Measurements from ENCODE around the gene RSPH10B2. TPM values are rescaled to one million over a fixed set of nuclear protein-coding genes. Genes with fewer than 3 reads are reported as not detected.
"Not testable (repeated sequence)": the region's sequence is repeated elsewhere in the genome, so short reads cannot be mapped to it uniquely, and the experiment has no call there.

The RSPH10B2 gene
- total RNA-seq, 1 experiment from 2014 or later, result not detected

DNA sequence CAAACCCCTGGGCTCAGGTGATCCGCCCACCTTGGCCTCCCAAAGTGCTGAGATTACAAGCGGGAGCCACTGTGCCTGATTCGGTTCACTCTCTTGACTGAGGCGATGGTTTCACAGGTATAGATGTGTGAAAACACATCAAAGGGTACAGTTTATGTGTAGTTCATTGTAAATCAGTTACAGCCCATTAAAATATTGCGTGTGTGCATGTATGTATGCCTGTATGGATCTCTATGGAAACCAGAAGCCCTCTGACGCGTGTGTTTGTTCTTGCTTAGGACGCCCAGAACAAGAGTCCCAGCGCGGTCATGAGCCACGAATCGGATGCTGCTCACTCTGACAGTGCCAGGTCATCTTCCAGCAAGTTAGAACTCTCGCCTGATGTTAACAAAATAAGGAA lies 35.5 kb downstream of the RSPH10B2 start:
- CTCF ChIA-PET; intact Hi-C loops (cut with micrococcal nuclease); H3K9me3 Mint-ChIP-seq (ENCODE audit: unreplicated experiment); H3K27ac Mint-ChIP-seq (ENCODE audit: low read depth, unreplicated experiment); POLR2A ChIA-PET; BruUV-seq (replicated peaks); H3K4me1 Mint-ChIP-seq (ENCODE audit: insufficient read depth, unreplicated experiment); H3K4me3 Mint-ChIP-seq (ENCODE audit: unreplicated experiment); DNase-seq (ENCODE audit: unreplicated experiment); H3K27me3 Mint-ChIP-seq (ENCODE audit: insufficient read depth, unreplicated experiment); H3K36me3 Mint-ChIP-seq (ENCODE audit: insufficient read depth, unreplicated experiment): not testable (repeated sequence)

DNA sequence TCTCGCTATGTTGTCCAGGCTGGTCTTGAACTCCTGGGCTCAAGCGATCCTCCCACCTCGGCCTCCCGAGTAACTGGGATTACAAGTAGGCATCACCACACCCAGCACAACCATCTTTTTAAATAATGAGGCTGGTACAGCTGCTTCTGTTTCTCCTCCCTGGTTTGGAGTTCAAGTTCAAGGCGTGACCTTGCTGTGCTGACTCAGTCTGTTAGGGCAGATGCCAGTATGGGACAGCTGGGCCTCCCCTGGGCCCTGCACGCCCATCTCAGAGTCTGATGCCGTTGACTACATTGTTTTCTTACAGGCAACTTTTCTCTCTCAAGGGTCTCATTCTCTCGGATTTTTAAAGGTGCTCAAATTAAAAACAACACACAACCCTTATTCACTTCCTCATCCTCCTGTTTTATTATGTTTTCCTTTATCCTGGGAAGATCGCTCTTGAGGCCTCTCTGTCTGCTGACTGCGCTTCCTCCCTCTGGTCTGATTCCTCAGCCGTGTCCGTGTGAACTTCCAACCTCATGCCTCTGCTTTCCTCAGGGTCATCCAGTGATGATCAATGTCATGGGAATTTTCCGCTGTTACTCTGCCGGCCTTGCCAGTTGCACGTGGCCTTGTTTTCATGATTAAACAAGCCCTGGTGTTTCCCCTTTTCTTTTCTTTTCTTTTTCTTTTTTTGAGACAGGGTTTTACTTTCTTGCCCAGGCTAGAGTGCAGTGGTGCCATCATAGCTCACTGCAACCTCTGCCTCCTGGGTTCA lies 38.4 kb downstream of the RSPH10B2 start:
- H3K27ac Mint-ChIP-seq (ENCODE audit: low read depth, unreplicated experiment); H3K36me3 Mint-ChIP-seq (ENCODE audit: insufficient read depth, unreplicated experiment); DNase-seq (ENCODE audit: unreplicated experiment); H3K9me3 Mint-ChIP-seq (ENCODE audit: unreplicated experiment); CTCF ChIA-PET; H3K4me3 Mint-ChIP-seq (ENCODE audit: unreplicated experiment); POLR2A ChIA-PET; intact Hi-C loops (cut with micrococcal nuclease); BruUV-seq (replicated peaks); H3K27me3 Mint-ChIP-seq (ENCODE audit: insufficient read depth, unreplicated experiment); H3K4me1 Mint-ChIP-seq (ENCODE audit: insufficient read depth, unreplicated experiment): not testable (repeated sequence)

- H3K27ac Mint-ChIP-seq (ENCODE audit: low read depth, unreplicated experiment); DNase-seq (ENCODE audit: unreplicated experiment); CTCF ChIA-PET; H3K36me3 Mint-ChIP-seq (ENCODE audit: insufficient read depth, unreplicated experiment); H3K9me3 Mint-ChIP-seq (ENCODE audit: unreplicated experiment); BruUV-seq (replicated peaks); H3K27me3 Mint-ChIP-seq (ENCODE audit: insufficient read depth, unreplicated experiment); POLR2A ChIA-PET; H3K4me1 Mint-ChIP-seq (ENCODE audit: insufficient read depth, unreplicated experiment); intact Hi-C loops (cut with micrococcal nuclease); H3K4me3 Mint-ChIP-seq (ENCODE audit: unreplicated experiment): not testable (repeated sequence)
Measured at GRCh38 chr7:6794276-6794675, 40.4 kb downstream of the RSPH10B2 start.

GRCh38 chr7:6797218-6797617 lies 43.3 kb downstream of the RSPH10B2 start:
- H3K9me3 Mint-ChIP-seq (ENCODE audit: unreplicated experiment); DNase-seq (ENCODE audit: unreplicated experiment); H3K36me3 Mint-ChIP-seq (ENCODE audit: insufficient read depth, unreplicated experiment); H3K4me3 Mint-ChIP-seq (ENCODE audit: unreplicated experiment); CTCF ChIA-PET; POLR2A ChIA-PET; H3K4me1 Mint-ChIP-seq (ENCODE audit: insufficient read depth, unreplicated experiment); H3K27ac Mint-ChIP-seq (ENCODE audit: low read depth, unreplicated experiment); BruUV-seq (replicated peaks); intact Hi-C loops (cut with micrococcal nuclease); H3K27me3 Mint-ChIP-seq (ENCODE audit: insufficient read depth, unreplicated experiment): not testable (repeated sequence)

DNA sequence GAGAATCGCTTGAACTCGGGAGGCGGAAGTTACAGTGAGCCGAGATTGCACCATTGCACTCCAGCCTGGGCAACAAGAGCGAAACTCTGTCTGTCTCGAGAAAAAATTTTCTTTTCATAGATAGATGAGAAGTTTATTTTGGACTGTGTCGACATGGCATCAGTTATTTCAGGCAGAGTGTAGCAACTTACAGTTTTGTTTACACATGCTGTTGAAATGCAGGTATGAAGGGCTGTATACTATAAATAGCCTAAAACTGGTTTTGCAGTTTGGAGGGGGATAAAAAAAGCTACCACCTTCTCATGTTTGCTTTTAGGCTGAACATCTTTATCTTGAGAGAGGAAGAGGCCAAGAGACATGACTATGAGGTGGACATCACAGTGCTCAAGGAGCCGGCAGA lies 44.1 kb downstream of the RSPH10B2 start:
- H3K27me3 Mint-ChIP-seq (ENCODE audit: insufficient read depth, unreplicated experiment); H3K36me3 Mint-ChIP-seq (ENCODE audit: insufficient read depth, unreplicated experiment); DNase-seq (ENCODE audit: unreplicated experiment); intact Hi-C loops (cut with micrococcal nuclease); H3K4me1 Mint-ChIP-seq (ENCODE audit: insufficient read depth, unreplicated experiment); H3K9me3 Mint-ChIP-seq (ENCODE audit: unreplicated experiment); H3K4me3 Mint-ChIP-seq (ENCODE audit: unreplicated experiment); H3K27ac Mint-ChIP-seq (ENCODE audit: low read depth, unreplicated experiment); BruUV-seq (replicated peaks); POLR2A ChIA-PET; CTCF ChIA-PET: not testable (repeated sequence)

GRCh38 chr7:6799887-6800286 lies 46.0 kb downstream of the RSPH10B2 start:
- H3K27me3 Mint-ChIP-seq (ENCODE audit: insufficient read depth, unreplicated experiment); H3K36me3 Mint-ChIP-seq (ENCODE audit: insufficient read depth, unreplicated experiment); intact Hi-C loops (cut with micrococcal nuclease); DNase-seq (ENCODE audit: unreplicated experiment); H3K4me3 Mint-ChIP-seq (ENCODE audit: unreplicated experiment); H3K9me3 Mint-ChIP-seq (ENCODE audit: unreplicated experiment); CTCF ChIA-PET; H3K4me1 Mint-ChIP-seq (ENCODE audit: insufficient read depth, unreplicated experiment); BruUV-seq (replicated peaks); POLR2A ChIA-PET; H3K27ac Mint-ChIP-seq (ENCODE audit: low read depth, unreplicated experiment): not testable (repeated sequence)

DNA sequence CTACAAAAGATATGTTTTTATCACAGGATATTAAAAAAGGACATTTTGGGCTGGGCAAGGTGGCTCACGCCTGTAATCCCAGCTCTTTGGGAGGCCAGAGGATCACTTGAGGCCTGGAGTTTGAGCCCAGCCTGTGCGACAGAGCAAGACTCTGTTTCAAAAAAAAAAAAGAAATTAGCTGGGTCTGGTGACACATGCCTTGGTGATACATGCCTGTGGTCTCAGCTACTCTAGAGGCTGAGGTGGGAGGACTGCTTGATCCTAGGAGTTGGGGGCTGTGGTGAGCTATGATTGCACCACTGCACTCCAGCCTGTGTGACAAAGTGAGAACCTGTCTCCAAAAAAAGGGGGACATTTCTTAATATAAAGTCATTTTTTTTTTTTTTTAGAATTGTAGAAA lies 46.4 kb downstream of the RSPH10B2 start:
- H3K4me3 Mint-ChIP-seq (ENCODE audit: unreplicated experiment); H3K27ac Mint-ChIP-seq (ENCODE audit: low read depth, unreplicated experiment); H3K27me3 Mint-ChIP-seq (ENCODE audit: insufficient read depth, unreplicated experiment); intact Hi-C loops (cut with micrococcal nuclease); CTCF ChIA-PET; H3K9me3 Mint-ChIP-seq (ENCODE audit: unreplicated experiment); BruUV-seq (replicated peaks); POLR2A ChIA-PET; DNase-seq (ENCODE audit: unreplicated experiment); H3K36me3 Mint-ChIP-seq (ENCODE audit: insufficient read depth, unreplicated experiment); H3K4me1 Mint-ChIP-seq (ENCODE audit: insufficient read depth, unreplicated experiment): not testable (repeated sequence)

- H3K4me1 Mint-ChIP-seq (ENCODE audit: insufficient read depth, unreplicated experiment); CTCF ChIA-PET; H3K4me3 Mint-ChIP-seq (ENCODE audit: unreplicated experiment): not testable (repeated sequence)
Measured at GRCh38 chr7:6807393-6807918, 53.6 kb downstream of the RSPH10B2 start.

GRCh38 chr7:6807959-6808358 lies 54.1 kb downstream of the RSPH10B2 start:
- CTCF ChIA-PET; H3K9me3 Mint-ChIP-seq (ENCODE audit: unreplicated experiment); POLR2A ChIA-PET; H3K36me3 Mint-ChIP-seq (ENCODE audit: insufficient read depth, unreplicated experiment); DNase-seq (ENCODE audit: unreplicated experiment); BruUV-seq (replicated peaks); H3K27me3 Mint-ChIP-seq (ENCODE audit: insufficient read depth, unreplicated experiment); intact Hi-C loops (cut with micrococcal nuclease); H3K4me1 Mint-ChIP-seq (ENCODE audit: insufficient read depth, unreplicated experiment); H3K4me3 Mint-ChIP-seq (ENCODE audit: unreplicated experiment); H3K27ac Mint-ChIP-seq (ENCODE audit: low read depth, unreplicated experiment): not testable (repeated sequence)

More at GRCh38 chr7:6807393-6807918, 53.6 kb downstream of the RSPH10B2 start:
- H3K27me3 Mint-ChIP-seq (ENCODE audit: insufficient read depth, unreplicated experiment); intact Hi-C loops (cut with micrococcal nuclease); H3K9me3 Mint-ChIP-seq (ENCODE audit: unreplicated experiment); BruUV-seq (replicated peaks); H3K27ac Mint-ChIP-seq (ENCODE audit: low read depth, unreplicated experiment); DNase-seq (ENCODE audit: unreplicated experiment); POLR2A ChIA-PET; H3K36me3 Mint-ChIP-seq (ENCODE audit: insufficient read depth, unreplicated experiment): not testable (repeated sequence)

DNA sequence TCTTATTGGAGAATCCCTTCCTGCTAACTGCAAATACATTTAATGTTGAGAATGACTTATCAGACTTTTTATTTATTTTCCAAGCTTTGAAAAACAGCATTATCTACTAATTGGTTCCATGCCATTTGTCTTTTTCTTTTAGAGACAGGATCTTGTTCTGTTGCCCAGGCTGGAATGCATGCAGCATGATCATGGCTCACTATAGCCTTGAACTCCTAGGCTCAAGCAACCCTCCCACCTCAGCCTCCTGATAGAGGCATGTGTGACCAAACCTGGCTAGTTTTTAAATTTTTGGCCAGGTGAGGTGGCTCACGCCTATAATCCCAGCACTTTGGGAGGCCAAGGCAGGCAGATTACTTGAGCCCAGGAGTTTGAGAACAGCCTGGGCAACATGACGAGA lies 59.1 kb downstream of the RSPH10B2 start:
- POLR2A ChIA-PET; BruUV-seq (replicated peaks); DNase-seq (ENCODE audit: unreplicated experiment); H3K4me1 Mint-ChIP-seq (ENCODE audit: insufficient read depth, unreplicated experiment); H3K27ac Mint-ChIP-seq (ENCODE audit: low read depth, unreplicated experiment); H3K4me3 Mint-ChIP-seq (ENCODE audit: unreplicated experiment); H3K9me3 Mint-ChIP-seq (ENCODE audit: unreplicated experiment); CTCF ChIA-PET; H3K27me3 Mint-ChIP-seq (ENCODE audit: insufficient read depth, unreplicated experiment); intact Hi-C loops (cut with micrococcal nuclease): not testable (repeated sequence)
- peaks cover 43% of the 10 kb centered on the region for H3K36me3 Mint-ChIP-seq (ENCODE audit: insufficient read depth, unreplicated experiment)

Measured in MCF 10A (cell line).